Sigmoid colon (tissue), 7 donors: ENCODE results near the gene SPTY2D1. TPM values are rescaled to one million over a fixed set of nuclear protein-coding genes. Genes with fewer than 3 reads are reported as not detected.
A peak's percentile ranks its signal among the peaks of the same experiment; 100 is the strongest.

ENCODE experiments used
- DNase-seq: peaks from one replicate; pipeline ENCODE4 v3.0.0-alpha.2; 2019
- H3K27ac ChIP-seq, 4 donors: fragments of 200-600 bp; sonication (generic); one replicate each; pipeline ENCODE4 v1.5.1; 2016 to 2019; ENCODE audit warnings: mild to moderate bottlenecking in 1 of 4
- H3K27me3 ChIP-seq, 3 donors: fragments of 200-600 bp; sonication (generic); one replicate each; pipeline ENCODE4 v1.5.1; 2019; ENCODE audit warnings: mild to moderate bottlenecking in 1 of 3
- H3K36me3 ChIP-seq, 4 donors: fragments of 200-600 bp; sonication (generic); one replicate each; pipeline ENCODE4 v1.5.1; 2016 to 2019
- H3K4me1 ChIP-seq, 4 donors: fragments of 200-600 bp; sonication (generic); one replicate each; pipeline ENCODE4 v1.5.1; 2017 to 2019
- H3K4me3 ChIP-seq, 4 donors: fragments of 200-600 bp; sonication (generic); one replicate each; pipeline ENCODE4 v1.5.1; 2017 to 2019; ENCODE audit warnings: mild to moderate bottlenecking in 2 of 4, moderate library complexity in 1 of 4
- H3K9me3 ChIP-seq, 4 donors: fragments of 200-600 bp in 3 of 4; sonication (generic) in 3 of 4; one replicate each; pipeline versions ENCODE4 v1.5.1 to v1.6.1; 2013 to 2019
- CTCF ChIP-seq, 4 experiments: fragments of 450-650 bp in 3 of 4; fragments of 200-600 bp in 1 of 4; IDR thresholded peaks; one replicate each; pipeline ENCODE4 v1.5.1; 2016 to 2019; ENCODE audit warnings: antibody characterized with exemption in 4 of 4, mild to moderate bottlenecking in 3 of 4, moderate library complexity in 2 of 4
- EP300 ChIP-seq, 4 donors: sonication (generic); formaldehyde crosslinking; IDR thresholded peaks; one replicate each; pipeline ENCODE4 v1.6.1; 2017; ENCODE audit warnings: antibody characterized with exemption in 4 of 4
- POLR2A ChIP-seq, 2 donors: fragments of 450-650 bp; IDR thresholded peaks; one replicate each; pipeline ENCODE4 v1.6.1; 2016; ENCODE audit warnings: antibody characterized with exemption in 2 of 2, mild to moderate bottlenecking in 2 of 2, moderate library complexity in 2 of 2
- POLR2AphosphoS5 ChIP-seq, 4 donors: sonication (generic); formaldehyde crosslinking; IDR thresholded peaks; one replicate each; pipeline ENCODE4 v1.6.1; 2017; ENCODE audit warnings: antibody characterized with exemption in 4 of 4
- WGBS, 2 donors: extraction: QIAGEN DNeasy Blood & Tissue Kit; methylation state at CpG; one replicate each; pipeline ENCODE4 v1.1.7; 2013; 5-methylcytosine and 5-hydroxymethylcytosine counted together
- intact Hi-C: fragments of 100-400 bp; cut with DNase I; formaldehyde crosslinking; loops from one replicate; pipeline ENCODE4 v1.15.1; 2023
- polyA plus RNA-seq, 3 donors: library from polyadenylated mRNA; stranded (reverse); fragments of 200-250 nt; gene quantifications; one replicate each; pipeline ENCODE4 v1.2.3, GENCODE V29; 2013
- total RNA-seq, 4 donors: library from RNA; depleted of rRNA; stranded (reverse); fragments of >200 nt; gene quantifications; one replicate each; pipeline ENCODE4 v1.1.0, GENCODE V29; 2016
- donor health status: healthy with polysubstance abuse.
- donor health status: Bipolar disorder and iron deficiency.
- donor health status: healthy.

SPTY2D1 gene
- total and polyA plus RNA-seq, 7 donors: 4.2 to 16.3 (median 9.6) TPM

- no peaks in the 10 kb centered on the region for H3K9me3 ChIP-seq
- no peaks in the 10 kb centered on the region for H3K4me1 ChIP-seq
- TF ChIP-seq EP300 (IDR thresholded peaks at IDR 0.05): no peak
- TF ChIP-seq CTCF (IDR thresholded peaks at IDR 0.05): no peak
- TF ChIP-seq POLR2A (IDR thresholded peaks at IDR 0.05): no peak
- TF ChIP-seq POLR2AphosphoS5 (IDR thresholded peaks at IDR 0.05): no peak
- H3K36me3 ChIP-seq: peaks cover 19 to 85% (median 34%) of the 10 kb centered on the region in 4 donors
- WGBS, 2 donors: 85 to 98% methylated on average over 4 of the region's 4 CpGs
- no peak for DNase-seq
- no peaks in the 10 kb centered on the region for H3K27me3 ChIP-seq
- intact Hi-C loops: no loop called here
- H3K27ac ChIP-seq: no peak overlapping the region
- no peak overlapping the region for H3K4me3 ChIP-seq
Observed at GRCh38 chr11:18612394-18612793, 21.7 kb downstream of the SPTY2D1 start.

GRCh38 chr11:18611196-18611595 lies 22.9 kb downstream of the SPTY2D1 start:
- H3K9me3 ChIP-seq: no peaks in the 10 kb centered on the region
- WGBS, 2 donors: 97 to 98% methylated on average over 2 of the region's 2 CpGs
- intact Hi-C loops: no loop called here
- no peak for TF ChIP-seq EP300 (IDR thresholded peaks at IDR 0.05)
- no peak for TF ChIP-seq CTCF (IDR thresholded peaks at IDR 0.05)
- TF ChIP-seq POLR2A (IDR thresholded peaks at IDR 0.05): no peak
- TF ChIP-seq POLR2AphosphoS5 (IDR thresholded peaks at IDR 0.05): no peak
- peaks cover 19 to 93% (median 37%) of the 10 kb centered on the region in 4 donors for H3K36me3 ChIP-seq
- no peak overlapping the region for H3K27ac ChIP-seq
- no peak overlapping the region for H3K4me3 ChIP-seq
- no peak for DNase-seq
- H3K4me1 ChIP-seq: no peaks in the 10 kb centered on the region
- no peaks in the 10 kb centered on the region for H3K27me3 ChIP-seq

- TF ChIP-seq POLR2A (IDR thresholded peaks at IDR 0.05): no peak
- TF ChIP-seq CTCF (IDR thresholded peaks at IDR 0.05): no peak
- no peak for TF ChIP-seq EP300 (IDR thresholded peaks at IDR 0.05)
- TF ChIP-seq POLR2AphosphoS5 (IDR thresholded peaks at IDR 0.05): no peak
- 63 to 69% methylated on average over 3 of the region's 3 CpGs for WGBS, 2 donors
- Histone ChIP-seq H3K27ac (no peak overlapping the region), H3K27me3 (no peaks in the 10 kb centered on the region), H3K36me3 (peaks cover 14 to 75% (median 18%) of the 10 kb centered on the region in 4 donors), H3K9me3 (no peaks in the 10 kb centered on the region), H3K4me1 (no peaks in the 10 kb centered on the region), H3K4me3 (no peak overlapping the region)
- intact Hi-C loops: no loop called here
- no peak for DNase-seq
Observed at GRCh38 chr11:18608376-18608775, 25.8 kb downstream of the SPTY2D1 start.

- Histone ChIP-seq H3K27ac (peak overlapping the region in 1 of 4 donors; percentile 58), H3K27me3 (no peaks in the 10 kb centered on the region), H3K4me1 (no peaks in the 10 kb centered on the region), H3K36me3 (peaks cover 0 to 12% (median under 1%) of the 10 kb centered on the region in 4 donors), H3K4me3 (no peak overlapping the region), H3K9me3 (no peaks in the 10 kb centered on the region)
- DNase-seq: no peak
- WGBS, 2 donors: 95 to 98% methylated on average over 4 of the region's 4 CpGs
- TF ChIP-seq POLR2AphosphoS5 (IDR thresholded peaks at IDR 0.05) (no peak), POLR2A (IDR thresholded peaks at IDR 0.05) (no peak)
- intact Hi-C loops: no loop called here
Observed at GRCh38 chr11:18600915-18601569, 33.1 kb downstream of the SPTY2D1 start.

- Histone ChIP-seq H3K9me3 (no peaks in the 10 kb centered on the region), H3K27ac (no peak within 1 kb of the TSS), H3K36me3 (peaks cover 0 to 10% (median 2%) of the 10 kb centered on the region in 4 donors), H3K4me3 (no peak within 1 kb of the TSS), H3K27me3 (no peaks in the 10 kb centered on the region), H3K4me1 (no peaks in the 10 kb centered on the region)
- TF ChIP-seq EP300 (IDR thresholded peaks at IDR 0.05) (no peak), POLR2AphosphoS5 (IDR thresholded peaks at IDR 0.05) (no peak), POLR2A (IDR thresholded peaks at IDR 0.05) (no peak), CTCF (IDR thresholded peaks at IDR 0.05) (no peak)
- 93 to 94% methylated on average over 7 of the region's 7 CpGs for WGBS, 2 donors
- no peak for DNase-seq
- intact Hi-C loops: no loop called here
Observed at GRCh38 chr11:18599739-18600230, 34.4 kb downstream of the SPTY2D1 start, which contains the start of gene MISFA. TSS of gene MISFA (plus strand) at chr11:18599789. CDS start at chr11:18599929, 140 bp downstream.
